GM19238 (cell line): ENCODE measurements around the gene DRICH1.
"Not testable (repeated sequence)": the region's sequence is repeated elsewhere in the genome, so short reads cannot be mapped to it uniquely, and the experiment has no call there.

Experiments
- DNase-seq: peaks from one replicate; pipeline ENCODE4 v3.0.0; 2011; ENCODE audit warnings: low spot score; ENCODE audit not compliant: insufficient read length

Gene DRICH1

DNA sequence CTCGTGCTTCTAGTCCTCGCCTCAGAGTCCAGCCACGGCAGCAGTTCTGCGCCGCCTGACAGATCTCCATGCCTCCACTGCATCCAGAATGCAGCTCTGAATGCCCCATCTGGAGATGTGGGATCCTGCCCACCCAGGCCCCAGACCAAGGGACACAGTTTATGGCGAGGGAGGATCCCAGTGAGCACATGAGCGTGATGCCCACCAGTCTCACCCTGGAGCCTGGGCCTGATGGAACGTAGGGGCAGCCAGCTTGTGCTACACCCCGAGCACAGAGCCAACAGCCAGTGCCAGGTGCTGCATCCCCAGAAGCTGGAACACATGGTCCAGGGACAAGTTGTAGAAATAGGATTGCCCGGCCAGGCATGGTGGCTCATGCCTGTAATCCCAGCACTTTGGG is 62.4 kb downstream of the DRICH1 start:
- no peak for DNase-seq

DNA sequence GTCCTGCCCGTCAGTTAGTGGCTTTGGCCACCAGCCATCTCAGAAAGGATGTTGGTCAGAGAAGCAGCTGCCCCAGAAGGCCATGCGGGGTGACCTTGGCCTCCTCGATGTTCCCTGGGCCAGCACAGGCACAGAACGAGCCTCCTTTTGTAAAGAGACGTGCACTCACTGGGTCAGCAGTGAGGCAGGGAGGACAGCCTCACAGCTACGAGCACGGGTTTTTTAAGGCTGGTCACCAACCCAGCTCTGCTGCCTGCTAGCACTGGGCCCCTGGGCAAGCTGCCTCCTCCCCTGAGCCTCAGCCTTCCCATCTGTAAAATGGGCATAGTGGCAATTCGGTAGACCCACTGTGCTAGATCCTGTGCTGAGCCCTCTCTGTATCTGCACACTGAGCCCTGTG is 62.8 kb downstream of the DRICH1 start:
- no peak for DNase-seq

DNA sequence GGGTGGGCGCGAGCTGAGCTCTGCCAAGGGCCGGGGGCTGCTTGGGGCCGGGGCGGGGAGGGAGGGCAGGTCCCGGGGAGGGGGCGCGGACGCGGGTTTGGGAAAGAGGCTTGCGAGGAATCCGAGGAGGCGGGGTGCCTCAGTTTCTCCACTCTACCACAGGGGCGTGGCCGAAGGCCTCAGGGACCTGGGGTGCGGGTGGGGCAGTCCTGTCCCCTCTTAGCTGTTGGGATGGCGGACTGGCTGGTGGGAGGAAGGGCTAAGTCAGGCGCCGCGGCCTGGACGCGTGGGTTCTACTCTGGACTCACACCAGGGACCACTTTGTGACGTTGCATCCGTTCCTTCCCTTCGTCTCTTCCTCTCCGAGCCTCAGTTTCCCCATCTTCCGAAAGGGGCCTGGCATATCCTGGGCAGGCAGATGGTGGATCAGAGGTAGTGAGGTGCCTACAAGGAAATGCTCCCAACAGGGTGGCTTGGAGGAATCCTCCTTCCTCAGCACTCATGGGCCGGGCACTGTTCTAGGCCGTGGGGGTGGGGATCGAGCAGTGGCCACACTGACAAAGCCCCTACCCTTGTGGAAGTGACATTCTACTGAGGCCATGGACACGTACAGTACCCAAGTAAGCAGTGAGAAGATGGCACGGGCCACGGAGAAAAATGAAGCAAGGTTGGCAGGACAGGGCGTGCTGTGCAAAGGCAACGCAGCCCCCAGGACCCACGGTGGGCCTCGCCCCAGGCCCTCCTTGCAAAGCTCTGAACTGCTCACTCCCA is 65.2 kb downstream of the DRICH1 start:
- DNase-seq, result no peak

DNA sequence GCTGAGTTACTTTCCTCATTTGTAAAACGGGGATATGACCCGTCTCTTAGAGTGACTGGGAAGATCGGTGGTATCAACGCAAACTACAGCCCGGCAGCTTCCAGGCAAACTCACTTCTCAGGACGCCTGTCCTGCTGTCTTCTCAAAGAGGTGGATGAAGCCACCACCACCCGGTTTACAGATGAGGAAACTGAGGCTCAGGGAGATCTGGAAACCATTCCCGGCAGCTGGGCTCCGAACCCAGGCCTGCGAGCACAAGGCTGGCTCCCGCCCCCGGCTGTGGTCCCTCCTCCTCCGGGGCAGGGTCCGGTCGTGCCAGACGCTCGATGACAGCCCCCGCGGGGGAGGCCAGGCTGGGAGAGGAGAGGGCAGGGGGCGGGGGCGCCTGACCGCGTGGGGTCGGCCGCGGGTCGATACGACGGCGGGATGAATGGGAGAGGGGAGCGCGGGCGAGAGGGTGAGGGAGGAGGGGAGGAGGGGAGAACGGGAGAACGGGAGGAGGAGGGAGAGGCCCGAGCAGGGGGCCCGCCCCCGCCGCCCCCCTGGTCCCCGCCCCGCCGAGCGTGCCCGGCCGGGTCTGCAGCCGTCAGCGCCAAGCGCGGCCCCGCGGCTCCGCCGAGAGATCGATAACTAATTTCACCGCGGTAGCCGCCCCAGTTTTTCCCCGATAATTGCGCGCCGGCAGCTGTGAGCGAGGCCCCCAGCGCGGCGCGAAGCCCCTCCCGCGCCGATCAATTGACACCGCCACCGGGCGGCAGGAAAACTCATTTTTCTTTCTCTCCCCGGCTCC is 66.0 kb downstream of the DRICH1 start:
- DNase-seq, result no peak

DNA sequence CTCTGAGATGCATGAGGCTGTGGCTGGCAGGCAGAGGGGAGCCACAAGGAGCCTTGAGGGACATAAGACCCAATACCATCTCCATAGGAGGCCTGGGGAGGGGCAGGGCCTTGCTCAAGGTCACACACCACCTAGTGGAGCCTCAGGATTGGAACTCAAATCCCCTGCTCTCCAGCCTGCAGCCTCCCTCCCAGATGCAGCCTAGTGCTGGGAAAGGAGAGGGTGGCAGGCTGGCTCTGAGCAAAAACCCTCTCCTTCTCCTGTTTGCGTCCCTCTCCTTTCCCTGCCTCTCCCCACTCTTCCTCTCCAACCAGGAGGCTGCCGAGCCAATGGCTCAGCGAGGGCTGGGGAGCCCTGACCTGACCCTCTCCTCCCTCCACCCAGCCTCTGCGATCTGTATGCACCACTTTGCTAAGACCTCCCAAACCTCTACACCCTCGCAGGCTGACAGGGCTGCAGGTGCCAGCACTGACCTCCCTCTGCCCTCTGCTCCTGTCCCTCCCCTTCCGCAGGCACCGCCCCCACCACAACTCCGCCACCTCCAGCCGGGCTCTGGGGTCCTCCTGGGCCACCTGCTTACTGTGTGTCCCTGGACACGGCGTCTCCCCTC is 66.7 kb downstream of the DRICH1 start:
- no peak for DNase-seq

DNA sequence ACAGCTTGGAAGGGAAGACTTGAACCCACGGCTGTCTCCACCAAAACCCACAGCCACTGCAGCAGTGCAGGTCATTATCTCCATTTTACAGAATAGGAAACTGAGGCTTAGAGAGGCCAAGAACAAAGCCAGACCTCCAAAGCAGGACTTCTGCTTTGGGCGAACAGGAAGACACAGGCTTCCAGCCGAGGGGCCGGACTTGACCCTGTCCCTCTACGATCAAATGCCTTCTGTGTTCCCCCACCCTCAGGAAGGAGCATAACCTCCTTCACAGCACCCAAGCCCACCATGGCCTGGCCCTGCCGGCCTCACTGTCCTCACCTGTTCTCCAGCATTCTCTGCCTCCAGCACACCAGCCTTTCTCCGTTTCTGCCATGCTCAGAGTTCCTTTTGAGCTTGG is 67.8 kb downstream of the DRICH1 start:
- DNase-seq, result no peak

DNA sequence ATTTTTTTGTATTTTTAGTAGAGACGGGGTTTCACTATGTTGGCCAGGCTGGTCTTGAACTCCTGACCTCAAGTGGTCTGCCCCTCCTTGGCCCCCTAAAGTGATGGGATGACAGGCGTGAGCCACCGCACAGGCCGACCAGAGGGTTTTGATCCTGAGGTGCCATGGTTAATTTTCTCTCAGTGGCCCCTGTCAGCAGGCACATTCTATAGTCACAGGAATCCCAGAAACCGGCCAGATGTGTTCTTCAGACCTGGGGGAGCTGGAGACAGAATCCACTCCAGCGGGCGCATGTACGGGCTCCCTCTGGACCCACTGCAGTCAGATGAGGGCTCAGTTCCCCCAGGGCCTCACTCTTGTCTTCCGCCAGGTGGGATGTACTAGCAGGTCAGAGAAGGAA is 69.0 kb downstream of the DRICH1 start:
- no peak for DNase-seq

DNA sequence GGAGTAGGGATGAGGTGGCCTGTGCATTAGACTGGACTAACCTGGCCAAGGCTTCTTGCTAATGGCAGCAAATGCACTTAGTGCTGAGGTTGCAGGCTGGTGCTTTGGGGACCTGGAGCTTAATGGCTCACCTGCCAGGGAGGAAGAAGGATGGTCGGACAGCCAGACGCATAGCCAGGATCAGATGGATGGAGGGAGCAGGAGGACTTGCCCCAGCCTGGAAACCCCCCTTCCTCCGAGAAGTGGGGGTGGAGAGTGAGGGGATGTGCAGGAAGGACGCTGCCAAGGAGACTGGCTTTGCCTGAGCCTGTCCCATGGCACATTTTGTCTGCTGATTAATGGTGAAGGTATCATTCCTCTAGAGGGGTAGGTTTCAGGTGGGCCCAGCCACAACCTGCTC is 69.9 kb downstream of the DRICH1 start:
- DNase-seq, result no peak

DNA sequence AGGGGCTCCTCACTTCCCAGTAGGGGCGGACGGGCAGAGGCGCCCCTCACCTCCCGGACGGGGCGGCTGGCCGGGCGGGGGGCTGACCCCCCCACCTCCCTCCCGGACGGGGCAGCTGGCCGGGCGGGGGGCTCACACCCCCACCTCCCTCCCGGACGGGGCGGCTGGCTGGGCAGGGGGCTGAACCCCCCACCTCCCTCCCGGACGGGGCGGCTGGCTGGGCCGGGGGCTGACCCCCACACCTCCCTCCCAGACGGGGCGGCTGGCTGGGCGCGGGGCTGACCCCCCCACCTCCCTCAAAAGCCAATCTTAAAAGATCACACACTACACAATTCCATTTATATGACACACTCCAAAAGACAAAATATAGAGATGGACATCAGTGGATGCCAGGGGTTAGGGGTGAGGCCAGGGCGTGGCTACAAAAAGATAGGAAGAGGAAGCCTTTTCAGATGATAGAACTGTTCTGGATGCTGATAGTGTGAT is 71.1 kb downstream of the DRICH1 start:
- not testable (repeated sequence) for DNase-seq

DNA sequence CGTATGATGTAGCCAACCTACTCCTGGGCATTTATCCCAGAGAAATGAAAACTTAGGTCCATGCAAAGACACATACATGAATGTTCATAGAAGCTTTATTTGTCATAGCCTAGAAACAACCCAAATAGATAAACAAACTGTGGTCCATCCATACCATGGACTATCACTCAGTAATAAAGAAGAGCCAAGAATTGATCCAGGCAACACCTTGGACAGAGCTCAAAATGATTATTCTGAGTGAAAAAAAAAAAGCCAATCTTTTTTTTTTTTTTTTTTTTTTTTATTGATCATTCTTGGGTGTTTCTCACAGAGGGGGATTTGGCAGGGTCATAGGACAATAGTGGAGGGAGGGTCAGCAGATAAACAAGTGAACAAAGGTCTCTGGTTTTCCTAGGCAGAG is 71.9 kb downstream of the DRICH1 start:
- not testable (repeated sequence) for DNase-seq
